AG09309 (cell line): ENCODE measurements around the gene AHSA1.

Experiments used
- DNase-seq: peaks from one replicate; pipeline ENCODE4 v3.0.0-alpha.2; 2010; ENCODE audit warnings: low read depth
- H3K4me3 ChIP-seq: 2 replicates; pipeline ENCODE4 v1.5.1; 2011; ENCODE audit warnings: mild to moderate bottlenecking, low read depth, low read length, moderate library complexity; ENCODE audit not compliant: control insufficient read depth
- TF ChIP-seq, protein P1 (sequence below): IDR thresholded peaks from 2 replicates; pipeline ENCODE4 v1.5.1; 2011; ENCODE audit warnings: mild to moderate bottlenecking, low read depth, low read length, inconsistent platforms; ENCODE audit not compliant: insufficient read depth, control insufficient read depth; ENCODE audit errors: missing control alignments

AHSA1 gene

DNA sequence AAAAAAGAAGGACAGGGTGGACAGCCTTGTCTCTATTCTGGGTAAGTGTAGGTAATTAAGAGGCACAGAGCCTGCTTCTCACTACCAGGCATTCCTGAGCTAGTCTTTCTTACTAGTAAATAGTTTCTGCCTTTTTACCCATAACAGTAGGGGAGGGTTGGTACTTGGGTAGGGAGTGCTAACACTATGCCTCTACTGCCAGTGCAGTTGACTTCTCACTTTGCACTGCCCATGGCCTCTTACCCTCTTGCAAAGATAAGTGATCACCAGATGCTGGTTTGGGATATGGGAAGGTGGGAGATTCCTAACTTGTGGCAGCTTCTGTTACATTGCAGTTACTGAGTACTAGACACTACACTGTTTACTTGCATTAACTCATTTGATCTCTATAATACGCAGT lies 11.6 kb downstream of the AHSA1 start:
- H3K4me3 ChIP-seq: no peak overlapping the region
- TF ChIP-seq, protein P1, sequence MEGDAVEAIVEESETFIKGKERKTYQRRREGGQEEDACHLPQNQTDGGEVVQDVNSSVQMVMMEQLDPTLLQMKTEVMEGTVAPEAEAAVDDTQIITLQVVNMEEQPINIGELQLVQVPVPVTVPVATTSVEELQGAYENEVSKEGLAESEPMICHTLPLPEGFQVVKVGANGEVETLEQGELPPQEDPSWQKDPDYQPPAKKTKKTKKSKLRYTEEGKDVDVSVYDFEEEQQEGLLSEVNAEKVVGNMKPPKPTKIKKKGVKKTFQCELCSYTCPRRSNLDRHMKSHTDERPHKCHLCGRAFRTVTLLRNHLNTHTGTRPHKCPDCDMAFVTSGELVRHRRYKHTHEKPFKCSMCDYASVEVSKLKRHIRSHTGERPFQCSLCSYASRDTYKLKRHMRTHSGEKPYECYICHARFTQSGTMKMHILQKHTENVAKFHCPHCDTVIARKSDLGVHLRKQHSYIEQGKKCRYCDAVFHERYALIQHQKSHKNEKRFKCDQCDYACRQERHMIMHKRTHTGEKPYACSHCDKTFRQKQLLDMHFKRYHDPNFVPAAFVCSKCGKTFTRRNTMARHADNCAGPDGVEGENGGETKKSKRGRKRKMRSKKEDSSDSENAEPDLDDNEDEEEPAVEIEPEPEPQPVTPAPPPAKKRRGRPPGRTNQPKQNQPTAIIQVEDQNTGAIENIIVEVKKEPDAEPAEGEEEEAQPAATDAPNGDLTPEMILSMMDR: no peak
- no peak for DNase-seq

DNA sequence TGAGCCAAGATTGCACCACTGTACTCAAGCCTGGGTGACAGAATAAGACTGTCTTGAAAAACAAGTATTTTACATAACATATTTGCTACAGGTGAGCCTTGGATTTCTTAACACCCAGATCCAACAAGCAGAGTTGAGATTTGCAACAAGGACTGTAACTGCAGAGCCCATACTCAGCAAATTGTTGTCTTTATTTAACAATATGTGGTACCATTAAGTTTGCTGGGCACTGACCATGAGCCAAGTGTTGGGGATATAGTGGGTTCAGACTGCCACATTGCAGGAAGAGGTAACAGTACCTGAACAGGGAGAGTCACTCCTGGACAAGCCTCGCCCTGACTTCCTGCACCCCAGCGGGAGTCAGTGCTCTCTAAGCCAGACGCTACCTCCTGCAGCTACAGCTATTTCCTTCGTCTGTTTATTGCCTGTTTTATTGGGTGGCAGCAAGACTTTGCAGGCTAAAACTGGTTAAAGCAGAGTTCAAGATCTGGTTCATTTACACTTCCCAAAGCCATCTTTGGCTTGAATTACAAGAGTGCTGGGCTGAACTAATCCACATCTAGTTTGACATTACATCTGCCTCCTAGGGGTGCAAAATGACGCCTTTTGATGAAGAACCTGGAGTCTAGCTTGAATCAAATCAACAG lies 12.5 kb downstream of the AHSA1 start:
- DNase-seq: no peak
- no peak overlapping the region for H3K4me3 ChIP-seq
- TF ChIP-seq, protein P1: no peak

DNA sequence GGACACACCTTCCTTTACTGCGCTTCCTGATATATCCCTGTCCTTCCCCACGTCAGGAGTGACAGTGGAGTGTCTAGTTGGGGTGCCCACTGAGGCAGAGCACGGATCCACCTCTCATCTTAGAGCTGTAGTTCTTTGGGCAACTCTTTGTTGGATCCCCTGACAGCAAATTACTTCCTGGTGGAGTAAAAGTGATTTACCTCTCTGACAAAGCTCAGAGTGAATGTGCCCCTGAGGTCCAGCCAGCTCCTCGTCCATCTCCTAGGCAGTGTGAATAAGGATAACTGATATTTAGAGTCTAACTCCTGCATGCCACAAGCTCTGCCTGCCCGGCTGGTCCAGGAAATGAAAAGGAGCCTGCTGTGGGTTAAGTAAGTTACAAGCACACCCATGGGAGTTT lies 16.0 kb downstream of the AHSA1 start:
- no peak for DNase-seq
- TF ChIP-seq, protein P1: no peak
- H3K4me3 ChIP-seq: no peak overlapping the region

GRCh38 chr14:77474479-77475177 lies 16.7 kb downstream of the AHSA1 start:
- TF ChIP-seq, protein P1: no peak
- H3K4me3 ChIP-seq: no peak overlapping the region

GRCh38 chr14:77475432-77476115 lies 17.7 kb downstream of the AHSA1 start:
- no peak for DNase-seq
- H3K4me3 ChIP-seq: no peak overlapping the region
- TF ChIP-seq, protein P1: no peak

More at GRCh38 chr14:77474479-77475177, 16.7 kb downstream of the AHSA1 start:
- no peak for DNase-seq

DNA sequence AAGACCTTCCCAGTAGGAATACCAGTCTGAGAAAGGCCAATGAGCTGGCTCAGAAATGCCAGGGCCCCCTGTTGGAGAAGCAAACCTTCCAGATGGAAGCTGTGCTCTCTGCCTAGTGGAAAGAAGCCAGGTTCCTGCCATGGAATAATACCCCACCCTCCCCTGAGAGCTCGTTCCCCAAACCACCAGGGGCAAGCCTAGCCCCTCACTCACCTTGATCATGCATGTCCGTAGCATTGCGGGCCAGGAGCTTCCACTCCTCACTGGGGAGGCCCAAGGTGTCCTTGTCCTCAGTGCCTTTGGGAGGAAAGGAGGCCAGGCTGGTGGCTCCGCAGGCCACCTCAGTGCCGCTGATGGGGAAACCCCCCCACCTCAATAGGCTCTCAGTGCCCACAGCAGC lies 20.1 kb downstream of the AHSA1 start:
- no peak for DNase-seq
- no peak overlapping the region for H3K4me3 ChIP-seq
- TF ChIP-seq, protein P1: no peak
